HEK293T (cell line): ENCODE measurements around the gene CPEB4.

Experiments used
- CTCF ChIA-PET: fragments of 350-600 bp; formaldehyde crosslinking; extraction: SDS; loops from one replicate; lab custom pipeline; 2021; ENCODE audit warnings: antibody characterized with exemption, inconsistent platforms; lab: Yijun Ruan, JAX
- POLR2A ChIA-PET: fragments of 350-600 bp; formaldehyde crosslinking; extraction: SDS; loops from one replicate; lab custom pipeline; 2020; ENCODE audit warnings: antibody characterized with exemption, inconsistent platforms; lab: Yijun Ruan, JAX
- DNase-seq: peaks from one replicate; pipeline ENCODE4 v3.0.0; 2012; ENCODE audit warnings: mixed read lengths; ENCODE audit errors: extremely low spot score
- ARNT ChIP-seq: fragments of 450-650 bp; IDR thresholded peaks from 2 replicates; pipeline ENCODE4 v1.6.1; 2017; ENCODE audit warnings: mild to moderate bottlenecking
- BHLHE40 ChIP-seq: fragments of 450-650 bp; IDR thresholded peaks from 2 replicates; pipeline ENCODE4 v1.6.1; 2016; ENCODE audit warnings: mild to moderate bottlenecking, moderate library complexity, borderline replicate concordance
- CTBP1 ChIP-seq: fragments of 450-650 bp; IDR thresholded peaks from 2 replicates; pipeline ENCODE4 v1.6.1; 2016; ENCODE audit warnings: borderline replicate concordance
- ELF4 ChIP-seq: fragments of 450-650 bp; IDR thresholded peaks from 2 replicates; pipeline ENCODE4 v1.6.1; 2017; ENCODE audit warnings: antibody characterized with exemption
- FOXA1 ChIP-seq: fragments of 450-650 bp; IDR thresholded peaks from 2 replicates; pipeline ENCODE4 v1.6.1; 2016; ENCODE audit warnings: mild to moderate bottlenecking
- FOXK2 ChIP-seq: fragments of 450-650 bp; IDR thresholded peaks from 2 replicates; pipeline ENCODE4 v1.6.1; 2016; ENCODE audit warnings: mild to moderate bottlenecking
- FOXM1 ChIP-seq: fragments of 450-650 bp; IDR thresholded peaks from 2 replicates; pipeline ENCODE4 v1.6.1; 2017; ENCODE audit warnings: mild to moderate bottlenecking, borderline replicate concordance
- HDGF ChIP-seq: fragments of 450-650 bp; IDR thresholded peaks from 2 replicates; pipeline ENCODE4 v1.6.1; 2017; ENCODE audit warnings: antibody characterized with exemption, borderline replicate concordance
- L3MBTL2 ChIP-seq: fragments of 450-650 bp; conservative IDR thresholded peaks from 2 replicates; pipeline ENCODE4 v1.6.1; 2016; ENCODE audit warnings: mild to moderate bottlenecking
- LEF1 ChIP-seq: fragments of 450-650 bp; IDR thresholded peaks from 2 replicates; pipeline ENCODE4 v1.6.1; 2017; ENCODE audit warnings: mild to moderate bottlenecking, borderline replicate concordance
- NFRKB ChIP-seq: fragments of 450-650 bp; IDR thresholded peaks from 2 replicates; pipeline ENCODE4 v1.6.1; 2016; ENCODE audit warnings: mild to moderate bottlenecking, moderate library complexity
- PKNOX1 ChIP-seq: fragments of 450-650 bp; IDR thresholded peaks from 2 replicates; pipeline ENCODE4 v1.6.1; 2016
- SP1 ChIP-seq: fragments of 450-650 bp; IDR thresholded peaks from 2 replicates; pipeline ENCODE4 v1.6.1; 2017
- SUZ12 ChIP-seq: fragments of 450-650 bp; IDR thresholded peaks from 2 replicates; pipeline ENCODE4 v1.6.1; 2016; ENCODE audit warnings: mild to moderate bottlenecking
- TARDBP ChIP-seq: fragments of 450-650 bp; IDR thresholded peaks from 2 replicates; pipeline ENCODE4 v1.6.1; 2016
- ZNF384 ChIP-seq: fragments of 450-650 bp; IDR thresholded peaks from 2 replicates; pipeline ENCODE4 v1.6.1; 2016

Gene CPEB4

GRCh38 chr5:173883347-173883924, 4.7 kb upstream of the CPEB4 start:
- TF ChIP-seq SUZ12 (no peak), PKNOX1 (no peak), ELF4 (no peak), L3MBTL2 (no peak), LEF1 (no peak), HDGF (no peak), NFRKB (no peak), ARNT (no peak), SP1 (no peak), BHLHE40 (no peak), CTBP1 (no peak), TARDBP (no peak), FOXA1 (no peak), ZNF384 (no peak), FOXM1 (no peak), FOXK2 (no peak)
- DNase-seq, result no peak
- POLR2A ChIA-PET, result no interaction called here
- CTCF ChIA-PET, result interaction anchor here (1.6 kb wide), 1 partner anchor 21 kb away, joined by 5 read pairs; no protein-coding TSS in a partner anchor

- TF ChIP-seq CTBP1 (no peak), LEF1 (no peak), ZNF384 (no peak), NFRKB (no peak), SUZ12 (no peak), FOXK2 (no peak), ARNT (no peak), FOXA1 (no peak), BHLHE40 (no peak), L3MBTL2 (no peak), FOXM1 (no peak), ELF4 (no peak)
- CTCF ChIA-PET, result interaction anchor here (0.6 to 1.6 kb wide), 2 partner anchors 22 to 99 kb away, joined by 3 to 5 read pairs; no protein-coding TSS in a partner anchor
- POLR2A ChIA-PET, result no interaction called here
- DNase-seq, result no peak
Measured at GRCh38 chr5:173884402-173885053, 3.6 kb upstream of the CPEB4 start.

- POLR2A ChIA-PET, result no interaction called here
- no peak for DNase-seq
- TF ChIP-seq LEF1 (no peak), TARDBP (no peak), ELF4 (no peak), SP1 (no peak), CTBP1 (no peak), FOXK2 (no peak), HDGF (no peak), FOXM1 (no peak)
- CTCF ChIA-PET, result interaction anchor here (1.6 kb wide), 1 partner anchor 22 kb away, joined by 5 read pairs; no protein-coding TSS in a partner anchor
Measured at GRCh38 chr5:173885054-173885443, 3.1 kb upstream of the CPEB4 start.

DNA sequence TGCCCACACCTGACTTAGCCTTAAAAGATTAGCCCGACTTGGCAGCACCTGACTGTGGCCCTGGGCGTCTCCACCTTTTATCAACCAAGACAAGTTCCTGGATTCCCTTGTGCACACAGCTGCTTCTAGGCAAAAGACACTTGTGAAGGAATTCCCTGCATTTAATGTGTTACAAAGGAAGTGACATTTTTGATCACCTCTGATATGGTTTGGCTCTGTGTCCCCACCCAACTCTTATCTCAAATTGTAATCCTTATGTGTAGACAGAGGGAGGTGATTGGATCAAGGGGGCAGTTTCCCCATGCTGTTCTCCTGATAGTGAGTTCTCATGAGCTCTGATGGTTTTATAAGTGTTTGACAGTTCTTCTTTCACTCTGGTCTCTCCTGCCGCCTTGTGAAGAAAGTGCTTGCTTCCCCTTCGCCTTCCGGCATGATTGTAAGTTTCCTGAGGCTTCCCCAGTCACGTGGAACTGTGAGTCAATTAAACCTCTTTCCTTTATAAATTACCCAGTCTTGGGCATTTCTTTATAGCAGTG, 2.6 kb upstream of the CPEB4 start:
- no peak for TF ChIP-seq L3MBTL2
- TF ChIP-seq SUZ12, result no peak
- TF ChIP-seq ELF4, result no peak
- no peak for TF ChIP-seq HDGF
- TF ChIP-seq PKNOX1, result no peak
- TF ChIP-seq FOXA1, result no peak
- no peak for TF ChIP-seq FOXM1
- no peak for TF ChIP-seq NFRKB
- TF ChIP-seq LEF1, result no peak
- no peak for TF ChIP-seq SP1
- TF ChIP-seq ZNF384, result no peak
- TF ChIP-seq ARNT, result no peak
- no peak for TF ChIP-seq TARDBP
- no peak for TF ChIP-seq FOXK2
- TF ChIP-seq BHLHE40, result no peak
- TF ChIP-seq CTBP1, result no peak
- no peak for DNase-seq
- ChIA-PET POLR2A (no interaction called here), CTCF (interaction anchor here (1.6 kb wide), 1 partner anchor 23 kb away, joined by 5 read pairs; no protein-coding TSS in a partner anchor)

- ChIA-PET POLR2A (no interaction called here), CTCF (interaction anchor here (0.7 kb wide), 1 partner anchor 8 kb away, joined by 4 read pairs; no protein-coding TSS in a partner anchor)
- DNase-seq, result no peak
- TF ChIP-seq BHLHE40 (no peak), FOXM1 (no peak), L3MBTL2 (no peak), FOXA1 (no peak), ARNT (no peak), FOXK2 (no peak), TARDBP (no peak), NFRKB (no peak), ZNF384 (no peak), CTBP1 (no peak), PKNOX1 (no peak)
Measured at GRCh38 chr5:173886150-173886549, 2.0 kb upstream of the CPEB4 start.
